Measurements from ENCODE around the gene HLCS. TPM values are rescaled to one million over a fixed set of nuclear protein-coding genes. Genes with fewer than 3 reads are reported as not detected.

The HLCS gene
- total RNA-seq, 4 donors from 2014 or later = 3.1 to 19.4 (median 8.9) TPM

DNA sequence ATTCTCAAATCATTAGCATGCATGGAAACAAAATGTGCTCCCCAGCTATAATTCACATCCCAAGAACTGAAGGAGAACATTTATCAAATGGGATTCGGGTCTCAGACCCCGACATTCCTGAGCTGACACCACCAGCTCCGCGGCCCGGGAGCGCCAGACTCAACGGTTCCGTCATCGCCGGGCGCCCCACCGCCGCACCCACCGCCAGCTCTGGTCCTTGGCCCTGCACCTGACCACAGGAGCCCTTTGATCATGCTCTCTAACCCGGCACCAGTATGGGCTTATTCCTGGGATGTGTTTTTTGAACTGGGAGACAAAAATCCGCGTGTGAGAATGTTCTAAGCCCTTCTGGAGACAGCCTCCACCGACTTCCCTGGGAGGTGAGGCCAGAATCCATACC is 43.6 kb downstream of the HLCS start:
- TF ChIP-seq, protein P1, sequence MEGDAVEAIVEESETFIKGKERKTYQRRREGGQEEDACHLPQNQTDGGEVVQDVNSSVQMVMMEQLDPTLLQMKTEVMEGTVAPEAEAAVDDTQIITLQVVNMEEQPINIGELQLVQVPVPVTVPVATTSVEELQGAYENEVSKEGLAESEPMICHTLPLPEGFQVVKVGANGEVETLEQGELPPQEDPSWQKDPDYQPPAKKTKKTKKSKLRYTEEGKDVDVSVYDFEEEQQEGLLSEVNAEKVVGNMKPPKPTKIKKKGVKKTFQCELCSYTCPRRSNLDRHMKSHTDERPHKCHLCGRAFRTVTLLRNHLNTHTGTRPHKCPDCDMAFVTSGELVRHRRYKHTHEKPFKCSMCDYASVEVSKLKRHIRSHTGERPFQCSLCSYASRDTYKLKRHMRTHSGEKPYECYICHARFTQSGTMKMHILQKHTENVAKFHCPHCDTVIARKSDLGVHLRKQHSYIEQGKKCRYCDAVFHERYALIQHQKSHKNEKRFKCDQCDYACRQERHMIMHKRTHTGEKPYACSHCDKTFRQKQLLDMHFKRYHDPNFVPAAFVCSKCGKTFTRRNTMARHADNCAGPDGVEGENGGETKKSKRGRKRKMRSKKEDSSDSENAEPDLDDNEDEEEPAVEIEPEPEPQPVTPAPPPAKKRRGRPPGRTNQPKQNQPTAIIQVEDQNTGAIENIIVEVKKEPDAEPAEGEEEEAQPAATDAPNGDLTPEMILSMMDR (IDR thresholded peaks at IDR 0.05) = no peak
- TF ChIP-seq POLR2A (IDR thresholded peaks at IDR 0.05) = no peak
- intact Hi-C loops (cut with DNase I; ENCODE audit: low total_unique reads) = loop anchor here (10.0 kb wide), 1 partner anchor 178 kb away; no protein-coding TSS in a partner anchor
- no peak overlapping the region for H3K4me3 ChIP-seq (ENCODE audit: low read depth, poor library complexity, severe bottlenecking)
- 84 to 92% methylated on average over 18 of the region's 18 CpGs for WGBS, 2 donors
- peak in 1 of 2 donors; percentile 59 for DNase-seq (ENCODE audit: low spot score in 2 of 2)

DNA sequence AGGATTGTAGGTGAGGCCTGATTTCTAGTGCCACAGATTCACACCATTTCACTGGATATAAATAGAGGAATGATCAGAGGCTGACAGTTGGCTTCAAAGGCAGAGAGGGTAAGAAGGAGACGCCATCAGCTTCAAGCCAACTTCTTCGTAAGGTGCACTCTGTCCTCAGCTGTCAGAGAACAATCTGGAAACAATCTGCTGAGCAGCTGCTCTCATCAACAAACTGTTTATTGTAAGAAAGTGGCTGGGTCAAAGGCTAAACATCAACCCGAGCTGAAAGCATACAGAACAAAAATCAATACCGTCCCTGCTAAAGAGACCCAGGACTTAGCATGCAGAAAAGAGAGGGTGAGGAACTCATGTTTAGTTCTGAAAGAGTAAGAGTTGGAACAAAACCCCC is 48.2 kb downstream of the HLCS start:
- 73 to 78% methylated on average over 4 of the region's 4 CpGs for WGBS, 2 donors
- TF ChIP-seq, protein P1 (IDR thresholded peaks at IDR 0.05) = no peak
- TF ChIP-seq POLR2A (IDR thresholded peaks at IDR 0.05) = no peak
- intact Hi-C loops (cut with DNase I; ENCODE audit: low total_unique reads) = no loop called here
- no peak overlapping the region for H3K4me3 ChIP-seq (ENCODE audit: low read depth, poor library complexity, severe bottlenecking)
- DNase-seq (ENCODE audit: low spot score in 2 of 2) = peak in 1 of 2 donors; percentile 1

DNA sequence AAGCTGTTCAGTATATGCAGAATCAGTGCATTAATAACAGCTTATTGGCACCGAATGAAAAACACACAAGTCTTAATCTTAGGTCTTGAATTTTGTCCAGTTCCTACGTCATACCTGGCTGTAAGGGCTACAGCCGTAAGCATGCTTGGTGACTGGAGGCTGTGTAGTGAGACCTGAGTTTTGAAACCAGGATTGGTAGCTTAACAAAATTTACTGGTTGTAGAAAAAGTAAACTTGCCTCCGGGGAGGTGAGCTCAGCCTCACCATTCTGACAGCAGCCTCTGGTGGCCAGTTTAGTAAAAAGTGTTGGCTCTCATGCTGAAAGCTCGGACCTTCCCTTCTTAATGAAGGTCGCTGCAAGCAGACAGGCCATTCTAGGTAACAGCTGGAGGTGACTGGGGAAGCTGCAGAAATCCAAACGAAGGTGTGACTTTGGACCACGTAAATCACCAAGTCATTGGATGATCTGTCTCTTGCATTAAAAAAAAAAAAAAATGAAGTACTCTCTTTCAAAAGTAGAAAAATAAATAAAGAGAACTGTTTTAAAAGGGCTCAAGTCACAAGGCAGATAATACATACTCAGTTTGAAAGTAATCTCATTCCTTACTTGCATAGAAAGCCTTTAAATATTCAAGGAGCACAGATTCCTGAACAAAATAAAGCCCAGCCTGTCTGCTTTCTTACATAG is 48.9 kb downstream of the HLCS start:
- peak in 1 of 2 donors; percentile 67 for DNase-seq (ENCODE audit: low spot score in 2 of 2)
- H3K4me3 ChIP-seq (ENCODE audit: low read depth, poor library complexity, severe bottlenecking) = no peak overlapping the region
- 60 to 63% methylated on average over 8 of the region's 8 CpGs for WGBS, 2 donors
- TF ChIP-seq POLR2A (IDR thresholded peaks at IDR 0.05) = no peak
- TF ChIP-seq, protein P1 (IDR thresholded peaks at IDR 0.05) = no peak
- intact Hi-C loops (cut with DNase I; ENCODE audit: low total_unique reads) = no loop called here

DNA sequence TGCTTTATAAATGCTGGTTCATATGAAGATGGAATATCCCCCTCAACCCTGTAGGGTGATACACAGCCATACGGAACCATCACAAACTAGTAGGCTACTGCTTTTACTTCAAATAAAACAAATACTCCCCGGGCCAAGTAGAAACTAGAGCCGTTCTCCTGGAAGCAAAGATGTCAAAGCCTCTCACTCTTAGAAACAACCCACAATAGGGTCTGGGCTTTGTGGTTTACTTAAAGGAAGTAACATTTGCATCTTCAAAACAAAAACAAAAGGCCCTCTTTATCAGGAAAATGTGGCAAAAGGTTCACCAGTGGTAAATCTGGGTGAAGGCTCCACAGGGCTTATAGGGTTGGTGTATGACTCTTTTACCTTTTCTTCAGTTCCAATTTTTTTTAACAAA is 49.8 kb downstream of the HLCS start:
- 93 to 94% methylated on average over 3 of the region's 3 CpGs for WGBS, 2 donors
- DNase-seq (ENCODE audit: low spot score in 2 of 2) = peak in 1 of 2 donors; percentile 1
- intact Hi-C loops (cut with DNase I; ENCODE audit: low total_unique reads) = no loop called here
- TF ChIP-seq, protein P1 (IDR thresholded peaks at IDR 0.05) = no peak
- no peak for TF ChIP-seq POLR2A (IDR thresholded peaks at IDR 0.05)
- no peak overlapping the region for H3K4me3 ChIP-seq (ENCODE audit: low read depth, poor library complexity, severe bottlenecking)

DNA sequence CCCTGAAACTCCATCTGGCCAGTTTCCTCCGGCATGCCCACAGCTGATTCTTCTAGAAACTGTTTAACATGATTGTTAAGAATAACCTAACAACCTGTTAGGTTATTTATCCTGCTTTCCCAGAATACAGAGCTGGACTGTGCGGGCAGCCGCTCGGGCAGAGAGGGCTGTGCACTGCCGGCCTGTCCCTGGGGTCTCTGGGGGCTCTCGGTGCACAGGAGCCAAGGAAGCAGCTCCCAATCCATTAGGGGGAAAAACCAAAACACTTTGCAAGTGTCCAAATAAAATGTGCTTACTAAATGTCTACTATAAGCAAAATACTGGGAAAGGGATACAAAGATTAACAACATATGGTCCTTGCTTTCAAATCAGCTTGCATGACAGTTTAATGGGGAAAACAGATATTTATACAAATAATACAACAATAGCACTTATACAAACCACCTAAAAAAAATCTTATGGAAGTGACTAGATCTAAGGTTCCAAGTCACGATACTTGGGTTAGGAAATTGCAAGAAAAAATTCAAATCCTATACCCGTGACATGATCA is 50.7 kb downstream of the HLCS start:
- TF ChIP-seq, protein P1 (IDR thresholded peaks at IDR 0.05) = no peak
- TF ChIP-seq POLR2A (IDR thresholded peaks at IDR 0.05) = no peak
- intact Hi-C loops (cut with DNase I; ENCODE audit: low total_unique reads) = no loop called here
- WGBS, 2 donors = 92% methylated on average over 8 of the region's 8 CpGs
- peak in 1 of 2 donors; percentile 14 for DNase-seq (ENCODE audit: low spot score in 2 of 2)
- no peak overlapping the region for H3K4me3 ChIP-seq (ENCODE audit: low read depth, poor library complexity, severe bottlenecking)
